ENCODE results near the gene TPH2. TPM values are rescaled to one million over a fixed set of nuclear protein-coding genes. Genes with fewer than 3 reads are reported as not detected.

TPH2 gene
- total RNA-seq, 1 donor from 2014 or later: not detected

- H3K4me1 Mint-ChIP-seq: peaks cover 8% of the 10 kb centered on the region
- TF ChIP-seq CTCF (IDR thresholded peaks at IDR 0.05; ENCODE audit: unreplicated experiment): no peak
- H3K27ac Mint-ChIP-seq: no peak overlapping the region
- no peak overlapping the region for H3K4me3 Mint-ChIP-seq
- DNase-seq (ENCODE audit: low spot score in 2 of 2, unreplicated experiment in 2 of 2): no peak
- H3K36me3 Mint-ChIP-seq: no peaks in the 10 kb centered on the region
- H3K9me3 Mint-ChIP-seq: no peaks in the 10 kb centered on the region
- peaks cover 39% of the 10 kb centered on the region for H3K27me3 Mint-ChIP-seq (ENCODE audit: low read depth)
Observed at GRCh38 chr12:72030277-72030676, 91.6 kb downstream of the TPH2 start.

- H3K36me3 Mint-ChIP-seq: no peaks in the 10 kb centered on the region
- DNase-seq (ENCODE audit: low spot score in 2 of 2, unreplicated experiment in 2 of 2): no peak
- H3K9me3 Mint-ChIP-seq: no peaks in the 10 kb centered on the region
- peaks cover 46% of the 10 kb centered on the region for H3K27me3 Mint-ChIP-seq (ENCODE audit: low read depth)
- peaks cover 8% of the 10 kb centered on the region for H3K4me1 Mint-ChIP-seq
- TF ChIP-seq CTCF (IDR thresholded peaks at IDR 0.05; ENCODE audit: unreplicated experiment): no peak
- no peak overlapping the region for H3K27ac Mint-ChIP-seq
- no peak overlapping the region for H3K4me3 Mint-ChIP-seq
Observed at GRCh38 chr12:72031066-72031465, 92.4 kb downstream of the TPH2 start.

GRCh38 chr12:72033991-72034390, 95.3 kb downstream of the TPH2 start:
- Mint-ChIP-seq H3K9me3 (peaks cover 2% of the 10 kb centered on the region), H3K27ac (no peak overlapping the region), H3K36me3 (no peaks in the 10 kb centered on the region), H3K4me3 (no peak overlapping the region), H3K4me1 (peaks cover 8% of the 10 kb centered on the region), H3K27me3 (ENCODE audit: low read depth) (peaks cover 50% of the 10 kb centered on the region)
- no peak for TF ChIP-seq CTCF (IDR thresholded peaks at IDR 0.05; ENCODE audit: unreplicated experiment)
- DNase-seq (ENCODE audit: low spot score in 2 of 2, unreplicated experiment in 2 of 2): no peak

- peaks cover 18% of the 10 kb centered on the region for H3K9me3 Mint-ChIP-seq
- peaks cover 8% of the 10 kb centered on the region for H3K4me1 Mint-ChIP-seq
- peaks cover 3% of the 10 kb centered on the region for H3K36me3 Mint-ChIP-seq
- TF ChIP-seq CTCF (IDR thresholded peaks at IDR 0.05; ENCODE audit: unreplicated experiment): no peak
- peaks cover 41% of the 10 kb centered on the region for H3K27me3 Mint-ChIP-seq (ENCODE audit: low read depth)
- DNase-seq (ENCODE audit: low spot score in 2 of 2, unreplicated experiment in 2 of 2): no peak
- no peak overlapping the region for H3K27ac Mint-ChIP-seq
- no peak overlapping the region for H3K4me3 Mint-ChIP-seq
Observed at GRCh38 chr12:72035625-72036024, 97.0 kb downstream of the TPH2 start.

GRCh38 chr12:72036393-72036792, 97.7 kb downstream of the TPH2 start:
- H3K27ac Mint-ChIP-seq: no peak overlapping the region
- no peak overlapping the region for H3K4me3 Mint-ChIP-seq
- peaks cover 35% of the 10 kb centered on the region for H3K27me3 Mint-ChIP-seq (ENCODE audit: low read depth)
- peaks cover 22% of the 10 kb centered on the region for H3K9me3 Mint-ChIP-seq
- H3K36me3 Mint-ChIP-seq: peaks cover 3% of the 10 kb centered on the region
- no peak for TF ChIP-seq CTCF (IDR thresholded peaks at IDR 0.05; ENCODE audit: unreplicated experiment)
- H3K4me1 Mint-ChIP-seq: peaks cover 8% of the 10 kb centered on the region
- no peak for DNase-seq (ENCODE audit: low spot score in 2 of 2, unreplicated experiment in 2 of 2)
